ENCODE results near the gene PCP4. TPM values are rescaled to one million over a fixed set of nuclear protein-coding genes. Genes with fewer than 3 reads are reported as not detected.

The PCP4 gene
- total RNA-seq, 1 experiment from 2014 or later, result 4.7 TPM

GRCh38 chr21:39969691-39970364 is 102.6 kb downstream of the PCP4 start:
- Histone ChIP-seq H3K36me3 (ENCODE audit: control insufficient read depth, insufficient read depth, low read length) (no peaks in the 10 kb centered on the region), H3K27me3 (replicated peaks; ENCODE audit: control insufficient read depth, insufficient read depth, low read length) (no peaks in the 10 kb centered on the region), H3K4me3 (ENCODE audit: low read depth, low read length) (no peak overlapping the region), H3K9me3 (peaks cover 14% of the 10 kb centered on the region), H3K4me1 (peaks cover 36% of the 10 kb centered on the region)
- Mint-ChIP-seq H3K27ac (ENCODE audit: unreplicated experiment) (peak overlapping the region; percentile 22), H3K9me3 (ENCODE audit: unreplicated experiment) (no peaks in the 10 kb centered on the region), H3K27me3 (ENCODE audit: insufficient read depth, unreplicated experiment) (no peaks in the 10 kb centered on the region), H3K36me3 (ENCODE audit: insufficient read depth, unreplicated experiment) (no peaks in the 10 kb centered on the region), H3K4me1 (ENCODE audit: low read depth, unreplicated experiment) (peaks cover 7% of the 10 kb centered on the region), H3K4me3 (ENCODE audit: unreplicated experiment) (no peak overlapping the region)
- CTCF ChIA-PET, result no interaction called here
- DNase-seq, result no peak
- POLR2A ChIA-PET, result no interaction called here
- no TSS peak for BruUV-seq (replicated peaks)
- intact Hi-C loops (cut with micrococcal nuclease; ENCODE audit: unreplicated experiment), result no loop called here
- no peak for TF ChIP-seq CTCF (IDR thresholded peaks at IDR 0.05; ENCODE audit: insufficient read depth in 1 of 2, low read depth in 1 of 2, low read length in 1 of 2, severe bottlenecking in 1 of 2, unreplicated experiment in 1 of 2)

- intact Hi-C loops (cut with micrococcal nuclease; ENCODE audit: unreplicated experiment), result no loop called here
- BruUV-seq (replicated peaks), result TSS peak; percentile 83
Observed at GRCh38 chr21:39971956-39972355, 104.7 kb downstream of the PCP4 start.

GRCh38 chr21:39972471-39972870 is 105.2 kb downstream of the PCP4 start:
- Mint-ChIP-seq H3K36me3 (ENCODE audit: insufficient read depth, unreplicated experiment) (no peaks in the 10 kb centered on the region), H3K27ac (ENCODE audit: unreplicated experiment) (no peak overlapping the region), H3K9me3 (ENCODE audit: unreplicated experiment) (no peaks in the 10 kb centered on the region), H3K27me3 (ENCODE audit: insufficient read depth, unreplicated experiment) (no peaks in the 10 kb centered on the region), H3K4me3 (ENCODE audit: unreplicated experiment) (peak overlapping the region; percentile 53), H3K4me1 (ENCODE audit: low read depth, unreplicated experiment) (peaks cover 7% of the 10 kb centered on the region)
- no peak for TF ChIP-seq CTCF (IDR thresholded peaks at IDR 0.05; ENCODE audit: insufficient read depth in 1 of 2, low read depth in 1 of 2, low read length in 1 of 2, severe bottlenecking in 1 of 2, unreplicated experiment in 1 of 2)
- H3K27me3 ChIP-seq (replicated peaks; ENCODE audit: control insufficient read depth, insufficient read depth, low read length), result no peaks in the 10 kb centered on the region
- ChIA-PET CTCF (interaction anchor here (1.2 kb wide), 1 partner anchor 184 kb away, joined by 4 read pairs; no protein-coding TSS in a partner anchor), POLR2A (interaction anchor here (0.6 kb wide), 1 partner anchor 62 kb away, joined by 5 read pairs; no protein-coding TSS in a partner anchor)
- H3K4me3 ChIP-seq (ENCODE audit: low read depth, low read length), result no peak overlapping the region
- H3K4me1 ChIP-seq, result peaks cover 36% of the 10 kb centered on the region
- no peaks in the 10 kb centered on the region for H3K9me3 ChIP-seq
- DNase-seq, result peak; percentile 64 to 77
- intact Hi-C loops (cut with micrococcal nuclease; ENCODE audit: unreplicated experiment), result no loop called here
- TSS peak; percentile 88 for BruUV-seq (replicated peaks)
- H3K36me3 ChIP-seq (ENCODE audit: control insufficient read depth, insufficient read depth, low read length), result no peaks in the 10 kb centered on the region

More at GRCh38 chr21:39971956-39972355, 104.7 kb downstream of the PCP4 start:
- no peaks in the 10 kb centered on the region for H3K9me3 Mint-ChIP-seq (ENCODE audit: unreplicated experiment)
- no peaks in the 10 kb centered on the region for H3K27me3 Mint-ChIP-seq (ENCODE audit: insufficient read depth, unreplicated experiment)
- H3K36me3 ChIP-seq (ENCODE audit: control insufficient read depth, insufficient read depth, low read length), result no peaks in the 10 kb centered on the region
- CTCF ChIA-PET, result interaction anchor here (0.6 to 1.2 kb wide), 3 partner anchors 10 to 184 kb away, joined by 3 to 4 read pairs (median 3); no protein-coding TSS in a partner anchor
- peaks cover 7% of the 10 kb centered on the region for H3K4me1 Mint-ChIP-seq (ENCODE audit: low read depth, unreplicated experiment)
- peaks cover under 1% of the 10 kb centered on the region; the same call in 1 of the 2 replicates for H3K9me3 ChIP-seq
- H3K27me3 ChIP-seq (replicated peaks; ENCODE audit: control insufficient read depth, insufficient read depth, low read length), result no peaks in the 10 kb centered on the region
- peak overlapping the region; percentile 53 for H3K4me3 Mint-ChIP-seq (ENCODE audit: unreplicated experiment)
- no peaks in the 10 kb centered on the region for H3K36me3 Mint-ChIP-seq (ENCODE audit: insufficient read depth, unreplicated experiment)
- POLR2A ChIA-PET, result interaction anchor here (0.6 kb wide), 1 partner anchor 62 kb away, joined by 5 read pairs; no protein-coding TSS in a partner anchor
- no peak overlapping the region for H3K4me3 ChIP-seq (ENCODE audit: low read depth, low read length)
- peak; percentile 48 to 59 for DNase-seq
- TF ChIP-seq CTCF (IDR thresholded peaks at IDR 0.05; ENCODE audit: insufficient read depth in 1 of 2, low read depth in 1 of 2, low read length in 1 of 2, severe bottlenecking in 1 of 2, unreplicated experiment in 1 of 2), result no peak
- no peak overlapping the region for H3K27ac Mint-ChIP-seq (ENCODE audit: unreplicated experiment)
- H3K4me1 ChIP-seq, result peaks cover 36% of the 10 kb centered on the region

All from Caco-2 (cell line).